Measurements from ENCODE around the gene PKN2. TPM values are rescaled to one million over a fixed set of nuclear protein-coding genes. Genes with fewer than 3 reads are reported as not detected.
A peak's percentile ranks its signal among the peaks of the same experiment; 100 is the strongest.

The PKN2 gene
- polyA plus RNA-seq, 3 donors, result 6.9 to 23.0 (median 8.7) TPM

GRCh38 chr1:88695781-88696180, 11.7 kb downstream of the PKN2 start:
- Mint-ChIP-seq H3K27ac (peak overlapping the region in 2 of 7 donors; percentile 18 to 35), H3K4me3 (no peak overlapping the region), H3K27me3 (ENCODE audit: low read depth in 3 of 3) (peaks cover 0 to 1% (median 0%) of the 10 kb centered on the region in 3 donors), H3K36me3 (peaks cover 22 to 31% of the 10 kb centered on the region in 2 donors), H3K4me1 (peaks cover 44% of the 10 kb centered on the region), H3K9me3 (no peaks in the 10 kb centered on the region)
- H3K4me3 ChIP-seq (replicated peaks in 1 of 3; ENCODE audit: low read depth in 2 of 3, low read length in 3 of 3), result no peak overlapping the region
- peaks cover 0 to 22% of the 10 kb centered on the region in 2 donors for H3K36me3 ChIP-seq (replicated peaks in 1 of 2; ENCODE audit: control insufficient read depth in 1 of 2, insufficient read depth in 2 of 2, low read length in 2 of 2)
- H3K4me1 ChIP-seq (ENCODE audit: control insufficient read depth in 1 of 2, insufficient read depth in 2 of 2, low read length in 2 of 2), result peaks cover 24 to 28% of the 10 kb centered on the region in 2 donors
- no peak overlapping the region for H3K4me2 ChIP-seq (replicated peaks; ENCODE audit: extremely low read depth, low read length, poor library complexity, severe bottlenecking)
- peaks cover 86% of the 10 kb centered on the region for H3K79me2 ChIP-seq (ENCODE audit: insufficient read depth, low read length)
- WGBS (ENCODE audit: insufficient coverage), result no CpG with 5 or more reads among the region's 3 CpGs
- no peak overlapping the region for H3K9ac ChIP-seq (ENCODE audit: insufficient read depth, low read length, poor library complexity, severe bottlenecking)
- peaks cover 44% of the 10 kb centered on the region for H4K20me1 ChIP-seq (ENCODE audit: insufficient read depth, low read length)
- peak overlapping the region in 1 of 2 donors; percentile 9 for H3K27ac ChIP-seq (ENCODE audit: low read depth in 1 of 2, low read length in 2 of 2)
- TF ChIP-seq CTCF (IDR thresholded peaks at IDR 0.05), result no peak
- no peak overlapping the region for H2AFZ ChIP-seq (ENCODE audit: insufficient read depth, low read depth, low read length, poor library complexity, severe bottlenecking)
- no peak for DNase-seq
- H3K27me3 ChIP-seq (ENCODE audit: control insufficient read depth in 2 of 2, insufficient read depth in 2 of 2, low read length in 2 of 2), result no peaks in the 10 kb centered on the region
- H3K9me3 ChIP-seq (replicated peaks in 1 of 2; ENCODE audit: control insufficient read depth in 1 of 2, insufficient read depth in 1 of 2, low read length in 2 of 2), result no peaks in the 10 kb centered on the region
- intact Hi-C loops (cut with micrococcal nuclease), result no loop called here

GRCh38 chr1:88697503-88697902, 13.4 kb downstream of the PKN2 start:
- H3K4me3 Mint-ChIP-seq, result no peak overlapping the region

More at GRCh38 chr1:88697503-88697902, 13.4 kb downstream of the PKN2 start:
- H3K9ac ChIP-seq (ENCODE audit: insufficient read depth, low read length, poor library complexity, severe bottlenecking), result no peak overlapping the region
- DNase-seq, result no peak
- H3K27ac ChIP-seq (ENCODE audit: low read depth in 1 of 2, low read length in 2 of 2), result peak overlapping the region in 1 of 2 donors; percentile 28
- Mint-ChIP-seq H3K36me3 (peaks cover 17 to 24% of the 10 kb centered on the region in 2 donors), H3K27ac (peak overlapping the region in 3 of 7 donors; percentile 18 to 81 (median 62)), H3K4me1 (peaks cover 52% of the 10 kb centered on the region), H3K27me3 (ENCODE audit: low read depth in 3 of 3) (peaks cover 0 to 5% (median 0%) of the 10 kb centered on the region in 3 donors), H3K9me3 (no peaks in the 10 kb centered on the region)
- H3K4me3 ChIP-seq (replicated peaks in 1 of 3; ENCODE audit: low read depth in 2 of 3, low read length in 3 of 3), result no peak overlapping the region
- TF ChIP-seq CTCF (IDR thresholded peaks at IDR 0.05), result no peak
- intact Hi-C loops (cut with micrococcal nuclease), result no loop called here
- H4K20me1 ChIP-seq (ENCODE audit: insufficient read depth, low read length), result peaks cover 27% of the 10 kb centered on the region
- no peak overlapping the region for H3K4me2 ChIP-seq (replicated peaks; ENCODE audit: extremely low read depth, low read length, poor library complexity, severe bottlenecking)
- peaks cover 36 to 44% of the 10 kb centered on the region in 2 donors for H3K4me1 ChIP-seq (ENCODE audit: control insufficient read depth in 1 of 2, insufficient read depth in 2 of 2, low read length in 2 of 2)
- peaks cover 0 to 13% of the 10 kb centered on the region in 2 donors for H3K36me3 ChIP-seq (replicated peaks in 1 of 2; ENCODE audit: control insufficient read depth in 1 of 2, insufficient read depth in 2 of 2, low read length in 2 of 2)
- H2AFZ ChIP-seq (ENCODE audit: insufficient read depth, low read depth, low read length, poor library complexity, severe bottlenecking), result no peak overlapping the region
- H3K27me3 ChIP-seq (ENCODE audit: control insufficient read depth in 2 of 2, insufficient read depth in 2 of 2, low read length in 2 of 2), result no peaks in the 10 kb centered on the region
- H3K9me3 ChIP-seq (replicated peaks in 1 of 2; ENCODE audit: control insufficient read depth in 1 of 2, insufficient read depth in 1 of 2, low read length in 2 of 2), result no peaks in the 10 kb centered on the region
- peaks cover 70% of the 10 kb centered on the region for H3K79me2 ChIP-seq (ENCODE audit: insufficient read depth, low read length)

Data from CD14-positive monocyte (primary cell).